HG03280 (cell line): ENCODE measurements around the gene FBXL22.
"Not testable (repeated sequence)": the region's sequence is repeated elsewhere in the genome, so short reads cannot be mapped to it uniquely, and the experiment has no call there.

Experiments
- ATAC-seq: cut with Tn5 transposase; IDR thresholded peaks from one replicate; pipeline ENCODE4 v1.9.1; 2021; ENCODE audit warnings: mild to moderate bottlenecking, moderate library complexity; ENCODE audit not compliant: unreplicated experiment

The FBXL22 gene

GRCh38 chr15:63610209-63610841 is 13.1 kb downstream of the FBXL22 start:
- ATAC-seq, result peak; percentile 83

GRCh38 chr15:63611177-63611576 is 14.0 kb downstream of the FBXL22 start:
- no peak for ATAC-seq

- ATAC-seq, result no peak
These were observed 15.1 kb downstream of the FBXL22 start for GRCh38 chr15:63612300-63612699.

GRCh38 chr15:63615935-63616334 is 18.7 kb downstream of the FBXL22 start:
- no peak for ATAC-seq

- ATAC-seq, result not testable (repeated sequence)
These were observed 20.0 kb downstream of the FBXL22 start for GRCh38 chr15:63617147-63617546.

GRCh38 chr15:63617627-63618026 is 20.4 kb downstream of the FBXL22 start:
- not testable (repeated sequence) for ATAC-seq

GRCh38 chr15:63620760-63621159 is 23.6 kb downstream of the FBXL22 start:
- not testable (repeated sequence) for ATAC-seq

GRCh38 chr15:63623232-63623969 is 26.2 kb downstream of the FBXL22 start:
- no peak for ATAC-seq

- ATAC-seq, result peak; percentile 74
These were observed 29.8 kb downstream of the FBXL22 start for GRCh38 chr15:63626955-63627354.

GRCh38 chr15:63628123-63628822 is 31.1 kb downstream of the FBXL22 start:
- no peak for ATAC-seq

- no peak for ATAC-seq
These were observed 33.0 kb downstream of the FBXL22 start for GRCh38 chr15:63630036-63630751.

GRCh38 chr15:63633312-63633711 is 36.1 kb downstream of the FBXL22 start:
- ATAC-seq, result no peak

- no peak for ATAC-seq
These were observed 37.0 kb downstream of the FBXL22 start for GRCh38 chr15:63634154-63634553.

- ATAC-seq, result no peak
These were observed 39.4 kb downstream of the FBXL22 start for GRCh38 chr15:63636518-63637061.

GRCh38 chr15:63638839-63639238 is 41.7 kb downstream of the FBXL22 start:
- no peak for ATAC-seq

- ATAC-seq, result no peak
These were observed 43.0 kb downstream of the FBXL22 start for GRCh38 chr15:63640146-63640545.
